Measurements from ENCODE around the gene SURF1. TPM values are rescaled to one million over a fixed set of nuclear protein-coding genes. Genes with fewer than 3 reads are reported as not detected.

The SURF1 gene
- total RNA-seq, 1 experiment from 2014 or later, result 57.7 TPM

- H3F3A ChIP-seq (ENCODE audit: insufficient read depth, low read depth), result peaks cover 70% of the 10 kb centered on the region
- no peaks in the 10 kb centered on the region for H3K9me2 ChIP-seq (ENCODE audit: insufficient read depth)
- peaks cover 55% of the 10 kb centered on the region for H3K79me2 ChIP-seq (ENCODE audit: low read depth)
- intact Hi-C loops (cut with micrococcal nuclease; ENCODE audit: unreplicated experiment), result no loop called here
- no peak for DNase-seq
- ChIA-PET POLR2A (ENCODE audit: unreplicated experiment) (interaction anchor here (0.6 kb wide), 1 partner anchor 167 kb away, joined by 4 read pairs; no protein-coding TSS in a partner anchor), CTCF (no interaction called here)
- no peak overlapping the region for H3K4me3 ChIP-seq
- peaks cover 44% of the 10 kb centered on the region for H4K20me1 ChIP-seq (ENCODE audit: insufficient read depth)
- TF ChIP-seq EZH2 (IDR thresholded peaks at IDR 0.05; ENCODE audit: low read depth) (no peak), CTCF (conservative IDR thresholded peaks at IDR 0.05) (no peak)
- peaks cover 41% of the 10 kb centered on the region for H3K36me3 ChIP-seq (ENCODE audit: low read depth)
- no peak overlapping the region for H3K4me2 ChIP-seq
- no peaks in the 10 kb centered on the region for H3K27me3 ChIP-seq (ENCODE audit: insufficient read depth, low read depth)
- BruUV-seq (replicated peaks), result no TSS peak
- H3K4me1 ChIP-seq (replicated peaks; ENCODE audit: insufficient read depth), result peaks cover 27% of the 10 kb centered on the region
- no peak overlapping the region for H3K27ac ChIP-seq
- H2AFZ ChIP-seq, result no peak overlapping the region
- H3K9me3 ChIP-seq (ENCODE audit: insufficient read depth, low read depth), result no peaks in the 10 kb centered on the region
Measured at GRCh38 chr9:133352635-133353340, 3.5 kb downstream of the SURF1 start.

- Histone ChIP-seq H3F3A (ENCODE audit: insufficient read depth, low read depth) (peaks cover 70% of the 10 kb centered on the region), H3K4me3 (no peak overlapping the region), H4K20me1 (ENCODE audit: insufficient read depth) (peaks cover 44% of the 10 kb centered on the region), H3K36me3 (ENCODE audit: low read depth) (peaks cover 41% of the 10 kb centered on the region), H3K9me3 (ENCODE audit: insufficient read depth, low read depth) (no peaks in the 10 kb centered on the region), H3K27me3 (ENCODE audit: insufficient read depth, low read depth) (no peaks in the 10 kb centered on the region), H3K79me2 (ENCODE audit: low read depth) (peaks cover 55% of the 10 kb centered on the region), H3K9me2 (ENCODE audit: insufficient read depth) (no peaks in the 10 kb centered on the region), H2AFZ (no peak overlapping the region), H3K4me1 (replicated peaks; ENCODE audit: insufficient read depth) (peaks cover 21% of the 10 kb centered on the region), H3K27ac (no peak overlapping the region), H3K4me2 (no peak overlapping the region)
- ChIA-PET CTCF (interaction anchor here (1.0 kb wide), 1 partner anchor 164 kb away, joined by 7 read pairs; no protein-coding TSS in a partner anchor), POLR2A (ENCODE audit: unreplicated experiment) (interaction anchor here (0.6 to 0.9 kb wide), 2 partner anchors 108 to 167 kb away, joined by 4 to 6 read pairs; partner anchors contain the start of gene CACFD1)
- no TSS peak for BruUV-seq (replicated peaks)
- TF ChIP-seq CTCF (conservative IDR thresholded peaks at IDR 0.05) (peak; percentile 67), EZH2 (IDR thresholded peaks at IDR 0.05; ENCODE audit: low read depth) (no peak)
- intact Hi-C loops (cut with micrococcal nuclease; ENCODE audit: unreplicated experiment), result no loop called here
- peak in 1 of 2 experiments; percentile 54 for DNase-seq
Measured at GRCh38 chr9:133351908-133352634, 4.2 kb downstream of the SURF1 start.

GRCh38 chr9:133351526-133351907, 4.8 kb downstream of the SURF1 start:
- ChIA-PET CTCF (interaction anchor here (1.0 kb wide), 1 partner anchor 164 kb away, joined by 7 read pairs; no protein-coding TSS in a partner anchor), POLR2A (ENCODE audit: unreplicated experiment) (interaction anchor here (0.9 kb wide), 1 partner anchor 108 kb away, joined by 6 read pairs; the partner anchor contains the start of gene CACFD1)
- Histone ChIP-seq H3K36me3 (ENCODE audit: low read depth) (peaks cover 41% of the 10 kb centered on the region), H3K9me3 (ENCODE audit: insufficient read depth, low read depth) (no peaks in the 10 kb centered on the region), H3K4me2 (no peak overlapping the region), H4K20me1 (ENCODE audit: insufficient read depth) (peaks cover 44% of the 10 kb centered on the region), H3K79me2 (ENCODE audit: low read depth) (peaks cover 57% of the 10 kb centered on the region), H3K27me3 (ENCODE audit: insufficient read depth, low read depth) (no peaks in the 10 kb centered on the region), H3K4me3 (no peak overlapping the region), H3K27ac (no peak overlapping the region), H3F3A (ENCODE audit: insufficient read depth, low read depth) (peaks cover 70% of the 10 kb centered on the region), H3K9me2 (ENCODE audit: insufficient read depth) (no peaks in the 10 kb centered on the region), H2AFZ (no peak overlapping the region), H3K4me1 (replicated peaks; ENCODE audit: insufficient read depth) (peaks cover 23% of the 10 kb centered on the region)
- DNase-seq, result no peak
- intact Hi-C loops (cut with micrococcal nuclease; ENCODE audit: unreplicated experiment), result no loop called here
- BruUV-seq (replicated peaks), result no TSS peak
- TF ChIP-seq EZH2 (IDR thresholded peaks at IDR 0.05; ENCODE audit: low read depth) (no peak), CTCF (conservative IDR thresholded peaks at IDR 0.05) (no peak)

Data from PC-9 (cell line).